GM18498 (cell line): ENCODE results near the gene FICD.
A peak's percentile ranks its signal among the peaks of the same experiment; 100 is the strongest.

Experiments
- ATAC-seq: cut with Tn5 transposase; IDR thresholded peaks from one replicate; pipeline ENCODE4 v1.9.1; 2021; ENCODE audit warnings: mild to moderate bottlenecking, moderate library complexity; ENCODE audit not compliant: unreplicated experiment

The FICD gene

GRCh38 chr12:108565146-108565545 is 50.1 kb downstream of the FICD start:
- ATAC-seq: no peak

- no peak for ATAC-seq
These were observed 50.9 kb downstream of the FICD start for GRCh38 chr12:108565976-108566375.

- no peak for ATAC-seq
These were observed 51.4 kb downstream of the FICD start for GRCh38 chr12:108566452-108566851.

DNA sequence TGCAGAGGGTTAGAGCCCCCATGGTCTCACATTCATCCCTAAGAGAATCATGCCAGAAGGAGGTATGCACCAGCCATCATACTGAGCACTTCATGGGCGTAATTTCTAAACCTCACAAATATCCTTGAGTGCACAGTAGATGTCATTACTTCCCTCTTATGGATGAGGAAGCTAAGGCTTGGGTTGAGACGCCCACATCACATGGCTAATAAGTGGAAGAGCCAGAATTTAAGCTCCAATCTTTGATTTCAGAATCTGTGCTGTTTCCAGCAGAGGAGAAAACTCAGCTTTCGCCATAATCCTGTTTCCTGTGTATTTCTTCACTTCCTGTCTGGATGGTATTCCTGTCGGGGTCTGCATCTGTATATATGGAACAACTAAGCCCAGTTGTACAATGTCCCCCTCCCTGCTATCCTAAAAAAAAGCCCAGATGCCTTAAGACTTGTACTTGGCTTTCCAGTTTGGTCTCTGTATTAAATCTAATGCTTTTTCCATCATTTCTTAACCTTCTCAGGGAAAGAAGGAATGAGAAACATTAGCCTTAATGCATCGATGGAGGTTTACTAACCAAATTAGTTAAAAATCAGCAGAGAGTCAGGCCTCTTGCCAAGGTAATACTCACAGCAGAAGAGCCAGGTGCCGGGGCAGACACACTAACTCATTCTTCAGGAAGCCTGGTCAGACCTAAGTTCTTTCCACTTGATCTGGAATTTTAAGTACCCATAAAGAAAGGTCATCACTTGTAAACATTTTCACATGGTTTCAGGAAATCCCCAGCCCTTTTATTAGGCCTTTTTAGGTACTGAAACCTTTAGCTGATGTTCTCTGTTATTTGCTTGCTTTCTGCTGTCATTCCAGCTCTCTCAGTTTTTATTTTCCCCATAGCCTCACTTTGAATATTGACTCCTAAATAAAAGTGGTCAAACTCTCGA is 52.6 kb downstream of the FICD start:
- ATAC-seq: no peak

DNA sequence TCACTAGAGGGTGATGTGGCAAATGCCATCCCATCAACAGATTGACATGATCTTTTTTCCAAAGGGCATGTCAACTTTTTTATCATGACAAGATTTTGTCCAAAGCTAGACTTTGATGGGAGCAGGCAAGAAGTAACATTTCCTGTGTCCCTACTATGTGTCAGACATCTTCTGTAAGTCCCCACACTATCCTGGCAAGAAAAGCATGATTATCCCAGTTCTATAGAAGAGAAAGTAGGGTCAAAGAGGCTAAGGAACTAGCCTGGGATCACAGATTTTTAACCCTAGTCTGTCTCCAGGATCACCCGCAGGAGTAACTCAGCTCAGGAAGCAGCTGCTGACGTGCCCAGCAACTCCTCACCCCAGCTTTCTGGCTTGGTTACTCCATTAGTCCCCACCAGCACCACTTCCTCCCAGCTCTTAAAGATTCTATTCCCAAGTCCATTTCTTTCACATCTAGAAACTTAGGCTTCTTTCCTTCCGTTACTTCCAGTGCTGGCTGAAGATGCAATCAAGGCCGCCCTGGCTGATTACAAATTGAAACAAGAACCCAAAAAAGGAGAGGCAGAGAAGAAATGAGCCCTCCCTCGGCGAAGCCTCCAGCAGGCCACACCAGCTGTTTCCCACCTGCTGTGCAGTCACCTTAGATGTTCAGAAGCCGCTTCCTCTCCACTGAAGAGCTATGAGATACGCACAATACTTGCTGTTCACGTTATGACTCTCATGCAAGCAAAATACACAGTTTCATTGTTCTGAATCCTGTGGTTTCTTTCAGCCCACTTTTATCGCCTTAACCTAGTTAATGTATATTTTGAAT is 53.5 kb downstream of the FICD start:
- ATAC-seq: peak; percentile 78
